ENCODE results near the gene CCDC86.

GRCh38 chr11:60841797-60842667, at the start of gene CCDC86:
- no peak for TF ChIP-seq CTCF (conservative IDR thresholded peaks at IDR 0.05; ENCODE audit: low read length)
- no peak for TF ChIP-seq EZH2phosphoT487 (IDR thresholded peaks at IDR 0.05; ENCODE audit: borderline replicate concordance, low read depth, low read length)

Data from OCI-LY7 (cell line).